Measurements from ENCODE around the gene RAB6A.
A peak's percentile ranks its signal among the peaks of the same experiment; 100 is the strongest.
"Not testable (repeated sequence)": the region's sequence is repeated elsewhere in the genome, so short reads cannot be mapped to it uniquely, and the experiment has no call there.

Gene RAB6A

DNA sequence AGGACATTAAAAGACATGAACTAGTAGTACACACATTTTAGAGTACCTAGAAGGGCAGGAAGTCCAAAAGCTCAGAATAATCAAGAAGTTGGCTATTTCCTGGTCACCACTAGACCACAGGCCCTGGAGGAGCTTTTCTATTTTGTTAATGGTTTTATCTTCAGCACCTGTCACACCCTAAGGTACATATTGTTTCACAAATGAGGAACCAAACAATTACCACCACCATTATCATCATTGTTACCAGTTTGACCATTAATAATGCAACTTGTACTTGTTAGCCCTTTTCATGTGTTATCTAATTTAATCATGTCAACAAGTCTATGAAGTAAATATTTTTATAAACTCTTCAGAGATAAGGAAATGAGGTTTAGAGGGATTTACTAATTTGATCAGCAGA, 31.7 kb upstream of the RAB6A start:
- no peak overlapping the region for H3K4me2 ChIP-seq
- H3K4me1 ChIP-seq (ENCODE audit: low read depth, poor library complexity, severe bottlenecking) = peaks cover 14% of the 10 kb centered on the region
- H3K36me3 ChIP-seq (ENCODE audit: insufficient read depth) = no peaks in the 10 kb centered on the region
- TF ChIP-seq, protein P1, sequence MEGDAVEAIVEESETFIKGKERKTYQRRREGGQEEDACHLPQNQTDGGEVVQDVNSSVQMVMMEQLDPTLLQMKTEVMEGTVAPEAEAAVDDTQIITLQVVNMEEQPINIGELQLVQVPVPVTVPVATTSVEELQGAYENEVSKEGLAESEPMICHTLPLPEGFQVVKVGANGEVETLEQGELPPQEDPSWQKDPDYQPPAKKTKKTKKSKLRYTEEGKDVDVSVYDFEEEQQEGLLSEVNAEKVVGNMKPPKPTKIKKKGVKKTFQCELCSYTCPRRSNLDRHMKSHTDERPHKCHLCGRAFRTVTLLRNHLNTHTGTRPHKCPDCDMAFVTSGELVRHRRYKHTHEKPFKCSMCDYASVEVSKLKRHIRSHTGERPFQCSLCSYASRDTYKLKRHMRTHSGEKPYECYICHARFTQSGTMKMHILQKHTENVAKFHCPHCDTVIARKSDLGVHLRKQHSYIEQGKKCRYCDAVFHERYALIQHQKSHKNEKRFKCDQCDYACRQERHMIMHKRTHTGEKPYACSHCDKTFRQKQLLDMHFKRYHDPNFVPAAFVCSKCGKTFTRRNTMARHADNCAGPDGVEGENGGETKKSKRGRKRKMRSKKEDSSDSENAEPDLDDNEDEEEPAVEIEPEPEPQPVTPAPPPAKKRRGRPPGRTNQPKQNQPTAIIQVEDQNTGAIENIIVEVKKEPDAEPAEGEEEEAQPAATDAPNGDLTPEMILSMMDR (conservative IDR thresholded peaks at IDR 0.05; ENCODE audit: low read depth, low read length) = no peak
- no peak overlapping the region for H3K9ac ChIP-seq
- peaks cover 12% of the 10 kb centered on the region for H3K79me2 ChIP-seq (ENCODE audit: insufficient read depth, low read depth)
- no peaks in the 10 kb centered on the region for H3K27me3 ChIP-seq (ENCODE audit: insufficient read depth, low read depth)
- H3K4me3 ChIP-seq (IDR thresholded peaks at IDR 0.05; ENCODE audit: insufficient read depth, low read depth, low read length) = no peak overlapping the region
- no peaks in the 10 kb centered on the region for H4K20me1 ChIP-seq (ENCODE audit: insufficient read depth)
- no peak overlapping the region for H2AFZ ChIP-seq (ENCODE audit: low read depth)
- H3K27ac ChIP-seq = no peak overlapping the region

DNA sequence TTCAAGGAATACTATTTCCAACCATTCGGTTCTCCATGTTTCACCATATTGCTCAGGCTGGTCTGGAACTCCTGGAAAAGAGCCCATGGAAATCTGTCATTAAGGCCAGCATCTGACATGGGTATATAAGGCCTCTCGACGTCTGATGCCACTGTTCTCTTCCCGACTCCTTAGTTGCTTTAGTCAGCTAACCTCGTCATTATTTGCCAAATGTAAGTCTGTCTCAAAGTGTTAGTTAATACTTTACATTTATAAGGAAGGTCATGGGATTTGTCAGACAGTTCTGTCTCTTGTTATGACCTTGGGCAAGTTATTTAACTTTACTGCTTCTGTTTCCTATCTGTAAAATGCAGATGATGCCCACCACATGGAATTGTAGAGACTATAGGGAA, 28.4 kb upstream of the RAB6A start:
- Histone ChIP-seq H3K4me1 (ENCODE audit: low read depth, poor library complexity, severe bottlenecking) (peaks cover 30% of the 10 kb centered on the region), H2AFZ (ENCODE audit: low read depth) (no peak overlapping the region), H4K20me1 (ENCODE audit: insufficient read depth) (no peaks in the 10 kb centered on the region), H3K79me2 (ENCODE audit: insufficient read depth, low read depth) (peaks cover 12% of the 10 kb centered on the region), H3K9ac (no peak overlapping the region), H3K27me3 (ENCODE audit: insufficient read depth, low read depth) (no peaks in the 10 kb centered on the region), H3K4me2 (no peak overlapping the region), H3K27ac (no peak overlapping the region), H3K36me3 (ENCODE audit: insufficient read depth) (no peaks in the 10 kb centered on the region), H3K4me3 (IDR thresholded peaks at IDR 0.05; ENCODE audit: insufficient read depth, low read depth, low read length) (no peak overlapping the region)
- TF ChIP-seq, protein P1 (conservative IDR thresholded peaks at IDR 0.05; ENCODE audit: low read depth, low read length) = no peak

DNA sequence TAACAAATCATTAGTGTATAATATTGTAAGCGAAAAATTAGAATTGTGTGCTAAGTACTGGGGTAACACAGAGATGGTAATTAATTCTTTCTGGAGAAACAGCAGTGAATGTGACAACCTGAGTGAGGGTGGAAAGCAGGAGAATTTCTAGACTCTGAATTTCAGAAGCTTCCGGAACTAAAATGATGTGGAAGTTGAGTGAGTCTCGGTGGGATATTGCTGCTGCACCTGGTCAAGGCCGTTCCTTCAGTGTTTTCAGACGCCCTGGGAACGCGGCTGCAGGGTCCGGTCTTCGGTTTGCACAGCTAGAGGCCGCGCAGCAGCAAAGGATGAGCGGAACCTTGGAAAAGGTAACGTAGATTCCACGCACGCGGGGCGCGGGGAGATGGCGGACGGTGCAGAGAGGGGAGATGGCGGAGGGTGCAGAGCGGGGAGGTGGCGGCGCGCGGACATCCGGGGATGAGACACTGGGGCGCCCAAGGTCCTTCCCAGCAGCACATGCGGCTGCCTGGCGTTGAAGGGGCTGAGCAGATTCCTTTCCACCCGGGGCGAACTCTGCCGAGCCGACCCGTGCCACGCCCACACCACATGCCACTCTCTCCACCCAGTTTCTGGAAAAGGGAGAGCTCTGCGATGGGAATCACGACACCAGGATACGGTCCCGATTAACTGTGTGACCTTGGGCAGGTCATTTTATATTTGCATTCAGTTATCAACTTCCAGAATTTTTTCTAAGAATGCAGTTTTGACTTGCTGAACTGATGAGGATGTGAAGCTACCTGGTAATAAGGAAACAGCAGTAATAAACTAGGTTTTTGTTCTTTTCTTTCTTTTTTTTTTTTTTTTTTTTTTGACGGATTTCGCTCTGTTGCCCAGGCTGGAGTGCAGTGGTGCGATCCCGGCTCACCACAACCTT, 27.0 kb upstream of the RAB6A start, which contains the start of gene MRPL48:
Gene MRPL48, plus strand, starts transcription at position 232 of the 916 bp plus-strand sequence. Its CDS starts 98 bp downstream, at position 330.
- H3K79me2 ChIP-seq (ENCODE audit: insufficient read depth, low read depth) = peaks cover 12% of the 10 kb centered on the region
- peaks cover 39% of the 10 kb centered on the region for H3K4me1 ChIP-seq (ENCODE audit: low read depth, poor library complexity, severe bottlenecking)
- H3K36me3 ChIP-seq (ENCODE audit: insufficient read depth) = no peaks in the 10 kb centered on the region
- peak within 1 kb of the TSS; percentile 79 for H3K27ac ChIP-seq
- peak within 1 kb of the TSS; percentile 90 for H2AFZ ChIP-seq (ENCODE audit: low read depth)
- H3K27me3 ChIP-seq (ENCODE audit: insufficient read depth, low read depth) = no peaks in the 10 kb centered on the region
- TF ChIP-seq, protein P1 (conservative IDR thresholded peaks at IDR 0.05; ENCODE audit: low read depth, low read length) = no peak
- H3K9ac ChIP-seq = peak within 1 kb of the TSS; percentile 88
- H3K4me3 ChIP-seq (IDR thresholded peaks at IDR 0.05; ENCODE audit: insufficient read depth, low read depth, low read length) = no peak within 1 kb of the TSS
- no peaks in the 10 kb centered on the region for H4K20me1 ChIP-seq (ENCODE audit: insufficient read depth)
- peak within 1 kb of the TSS; percentile 76 for H3K4me2 ChIP-seq

DNA sequence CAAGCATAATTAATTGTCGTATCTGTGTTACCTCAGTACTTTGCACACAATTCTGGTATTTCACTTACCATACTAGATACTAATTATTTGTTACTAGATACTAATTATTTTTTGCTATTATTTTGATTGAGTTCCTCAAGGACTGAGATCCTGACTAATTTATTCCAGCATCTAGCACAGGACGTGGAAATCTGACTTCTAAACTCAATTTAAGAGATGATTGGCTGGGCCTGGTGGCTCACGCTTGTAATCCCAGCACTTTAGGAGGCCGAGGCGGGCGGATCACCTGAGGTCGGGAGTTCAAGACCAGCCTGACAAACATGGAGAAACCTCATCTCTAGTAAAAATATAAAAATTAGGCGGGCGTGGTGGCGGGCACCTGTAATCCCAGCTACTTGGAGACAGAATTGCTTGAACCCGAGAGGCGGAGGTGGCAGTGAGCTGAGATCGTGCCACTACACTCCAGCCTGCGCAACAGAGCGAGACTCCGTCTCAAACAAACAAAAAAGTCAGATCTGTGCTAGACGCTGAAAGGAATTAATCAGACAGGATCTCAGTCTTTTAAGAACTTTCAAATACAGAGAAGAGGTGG, 26.3 kb upstream of the RAB6A start:
- Histone ChIP-seq H3K79me2 (ENCODE audit: insufficient read depth, low read depth) (peaks cover 12% of the 10 kb centered on the region), H3K36me3 (ENCODE audit: insufficient read depth) (no peaks in the 10 kb centered on the region), H3K4me2 (peak overlapping the region; percentile 76), H3K4me1 (ENCODE audit: low read depth, poor library complexity, severe bottlenecking) (peaks cover 32% of the 10 kb centered on the region), H2AFZ (ENCODE audit: low read depth) (peak overlapping the region; percentile 90), H4K20me1 (ENCODE audit: insufficient read depth) (no peaks in the 10 kb centered on the region), H3K9ac (peak overlapping the region; percentile 88), H3K4me3 (IDR thresholded peaks at IDR 0.05; ENCODE audit: insufficient read depth, low read depth, low read length) (no peak overlapping the region), H3K27ac (peak overlapping the region; percentile 79), H3K27me3 (ENCODE audit: insufficient read depth, low read depth) (no peaks in the 10 kb centered on the region)
- TF ChIP-seq, protein P1 (conservative IDR thresholded peaks at IDR 0.05; ENCODE audit: low read depth, low read length) = no peak

DNA sequence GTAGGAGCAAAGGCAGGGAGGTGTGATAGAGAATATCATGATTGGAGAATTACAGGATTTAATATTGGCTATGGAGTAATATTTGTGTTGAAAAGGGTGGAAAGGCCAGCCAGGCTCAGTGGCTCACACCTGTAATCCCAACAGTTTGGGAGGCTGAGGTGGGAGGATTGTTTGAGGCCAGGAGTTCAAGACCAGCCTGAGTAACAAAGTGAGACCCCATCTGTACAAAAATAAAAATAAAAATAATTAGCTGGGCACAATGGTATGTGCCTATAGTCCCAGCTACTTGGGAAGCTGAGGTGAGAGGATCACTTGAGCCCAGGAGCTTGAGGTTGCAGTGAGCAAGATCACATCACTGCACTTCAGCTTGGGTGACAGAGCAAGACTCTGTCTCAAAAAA, 24.6 kb upstream of the RAB6A start:
- H3K27ac ChIP-seq; H4K20me1 ChIP-seq (ENCODE audit: insufficient read depth); H3K4me2 ChIP-seq; H3K27me3 ChIP-seq (ENCODE audit: insufficient read depth, low read depth); H3K36me3 ChIP-seq (ENCODE audit: insufficient read depth); H2AFZ ChIP-seq (ENCODE audit: low read depth); H3K4me3 ChIP-seq (IDR thresholded peaks at IDR 0.05; ENCODE audit: insufficient read depth, low read depth, low read length); H3K9ac ChIP-seq: not testable (repeated sequence)
- H3K4me1 ChIP-seq (ENCODE audit: low read depth, poor library complexity, severe bottlenecking) = peaks cover 32% of the 10 kb centered on the region
- H3K79me2 ChIP-seq (ENCODE audit: insufficient read depth, low read depth) = peaks cover 12% of the 10 kb centered on the region
